Activated naive CD4-positive, alpha-beta T cell treated with anti-CD3 and anti-CD28 coated beads, Interleukin-2, amount 50 U/mL, for 16 hours (primary cell): ENCODE measurements around the gene CATSPER1.

ENCODE experiments used
- DNase-seq: peaks from one replicate; pipeline ENCODE4 v3.0.0-alpha.2; 2020

Gene CATSPER1

GRCh38 chr11:66026017-66026529 is at the start of gene CATSPER1:
Gene CATSPER1, minus strand, starts transcription at chr11:66026479. Its CDS starts 100 bp downstream, at chr11:66026379.
- no peak for DNase-seq

- no peak for DNase-seq
These were observed 49.0 kb upstream of the CATSPER1 start for GRCh38 chr11:66075273-66075672.

- DNase-seq, result peak; percentile 41
These were observed 47.4 kb upstream of the CATSPER1 start for GRCh38 chr11:66073669-66074068.

GRCh38 chr11:66072518-66072917 is 46.2 kb upstream of the CATSPER1 start:
- no peak for DNase-seq

- no peak for DNase-seq
These were observed 45.8 kb upstream of the CATSPER1 start for GRCh38 chr11:66072081-66072480.

GRCh38 chr11:66071381-66071801 is 45.1 kb upstream of the CATSPER1 start:
- DNase-seq, result no peak

GRCh38 chr11:66070604-66071380 is 44.5 kb upstream of the CATSPER1 start:
- DNase-seq, result peak; percentile 28

- DNase-seq, result peak; percentile 68
These were observed 43.7 kb upstream of the CATSPER1 start, which contains the start of gene PACS1 for GRCh38 chr11:66069715-66070603. Gene PACS1, plus strand, starts transcription at chr11:66070272. Its CDS starts 215 bp downstream, at chr11:66070487.

- peak; percentile 46 for DNase-seq
These were observed 42.8 kb upstream of the CATSPER1 start for GRCh38 chr11:66068923-66069714.

- peak; percentile 75 for DNase-seq
These were observed 42.0 kb upstream of the CATSPER1 start for GRCh38 chr11:66068154-66068821.

- DNase-seq, result no peak
These were observed 41.4 kb upstream of the CATSPER1 start for GRCh38 chr11:66067640-66068039.

- DNase-seq, result no peak
These were observed 40.5 kb upstream of the CATSPER1 start for GRCh38 chr11:66066751-66067150.

- no peak for DNase-seq
These were observed 38.3 kb upstream of the CATSPER1 start for GRCh38 chr11:66064571-66064970.

- no peak for DNase-seq
These were observed 37.6 kb upstream of the CATSPER1 start for GRCh38 chr11:66063900-66064299.

GRCh38 chr11:66062408-66062807 is 36.1 kb upstream of the CATSPER1 start:
- no peak for DNase-seq

GRCh38 chr11:66061268-66061667 is 35.0 kb upstream of the CATSPER1 start:
- no peak for DNase-seq

- no peak for DNase-seq
These were observed 33.8 kb upstream of the CATSPER1 start for GRCh38 chr11:66059966-66060680.

- DNase-seq, result no peak
These were observed 30.2 kb upstream of the CATSPER1 start for GRCh38 chr11:66056501-66056900.

- no peak for DNase-seq
These were observed 28.7 kb upstream of the CATSPER1 start for GRCh38 chr11:66055021-66055420.

- no peak for DNase-seq
These were observed 26.3 kb upstream of the CATSPER1 start for GRCh38 chr11:66052664-66052982.
